ENCODE data around the gene PACSIN1.

Gene PACSIN1, protein sequence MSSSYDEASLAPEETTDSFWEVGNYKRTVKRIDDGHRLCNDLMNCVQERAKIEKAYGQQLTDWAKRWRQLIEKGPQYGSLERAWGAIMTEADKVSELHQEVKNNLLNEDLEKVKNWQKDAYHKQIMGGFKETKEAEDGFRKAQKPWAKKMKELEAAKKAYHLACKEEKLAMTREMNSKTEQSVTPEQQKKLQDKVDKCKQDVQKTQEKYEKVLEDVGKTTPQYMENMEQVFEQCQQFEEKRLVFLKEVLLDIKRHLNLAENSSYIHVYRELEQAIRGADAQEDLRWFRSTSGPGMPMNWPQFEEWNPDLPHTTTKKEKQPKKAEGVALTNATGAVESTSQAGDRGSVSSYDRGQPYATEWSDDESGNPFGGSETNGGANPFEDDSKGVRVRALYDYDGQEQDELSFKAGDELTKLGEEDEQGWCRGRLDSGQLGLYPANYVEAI

DNA sequence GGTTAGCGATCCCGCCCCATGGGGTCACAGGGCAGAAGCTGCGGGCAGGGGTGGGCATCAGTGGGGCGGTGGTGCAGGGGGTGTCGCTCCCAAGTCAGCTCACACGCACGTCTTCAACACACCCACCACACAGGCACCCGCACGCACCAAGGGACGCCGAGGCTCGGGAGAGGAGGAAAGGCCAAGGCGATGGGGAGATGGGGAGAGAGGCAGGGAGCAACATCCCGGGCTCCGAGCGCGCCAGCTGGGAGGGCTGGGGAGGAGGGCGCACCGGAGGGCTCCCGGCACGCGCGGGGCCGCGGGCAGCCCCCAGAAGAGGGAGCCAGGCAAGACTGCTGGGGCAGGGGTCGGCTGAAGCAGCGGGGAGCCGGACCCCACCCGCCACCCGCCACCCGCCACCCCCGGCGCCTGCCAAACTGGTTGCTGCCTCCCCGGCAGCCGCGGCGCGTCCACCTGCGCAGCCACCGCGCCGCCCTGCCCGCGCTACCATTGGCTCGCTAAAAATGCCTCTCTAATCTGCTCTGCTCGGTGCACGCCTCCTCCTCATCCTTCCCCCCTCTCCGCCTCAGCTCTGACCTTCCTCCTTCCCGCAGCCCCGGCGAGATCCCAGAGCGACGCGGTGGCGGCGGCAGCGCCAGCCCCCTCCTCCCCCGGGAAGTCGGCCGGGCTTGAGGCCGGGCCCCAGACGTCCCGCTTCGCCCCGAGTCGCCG, at the start of gene PACSIN1:
Gene PACSIN1, plus strand, starts transcription at position 546 of the 711 bp plus-strand sequence. CDS start 60,230 bp downstream, outside the sequence.
- TF ChIP-seq GATA3 (IDR thresholded peaks at IDR 0.05; ENCODE audit: low read depth, low read length) (no peak), GATA2 (IDR thresholded peaks at IDR 0.05; ENCODE audit: low read depth, low read length) (no peak)

DNA sequence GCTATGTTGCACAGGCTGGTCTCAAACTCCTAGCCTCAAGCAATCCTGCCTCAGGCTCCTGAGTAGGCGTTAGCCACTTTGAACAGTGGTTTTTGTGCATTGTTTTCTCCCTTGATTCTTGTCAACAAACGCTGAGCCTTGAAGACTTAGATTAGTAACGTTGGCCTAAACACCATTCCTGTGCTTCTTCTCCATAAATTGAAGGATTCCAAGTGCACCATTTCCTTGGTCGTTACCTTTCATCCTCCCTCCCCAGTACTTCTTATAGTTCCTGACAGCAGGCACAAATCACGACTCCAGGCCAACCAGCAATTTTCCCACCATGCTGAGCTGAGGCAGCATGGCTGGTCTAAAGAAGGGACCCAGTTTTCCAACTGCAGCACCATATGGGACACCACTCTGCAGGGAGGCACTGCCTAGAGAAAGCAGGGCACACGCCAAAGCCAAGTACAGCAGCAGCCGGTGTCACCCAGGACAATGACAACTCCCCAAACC, 49.0 kb upstream of the PACSIN1 start:
- TF ChIP-seq GATA3 (IDR thresholded peaks at IDR 0.05; ENCODE audit: low read depth, low read length), result no peak
- no peak for TF ChIP-seq GATA2 (IDR thresholded peaks at IDR 0.05; ENCODE audit: low read depth, low read length)

- TF ChIP-seq GATA2 (IDR thresholded peaks at IDR 0.05; ENCODE audit: low read depth, low read length), result no peak
- TF ChIP-seq GATA3 (IDR thresholded peaks at IDR 0.05; ENCODE audit: low read depth, low read length), result no peak
Measured at GRCh38 chr6:34418367-34418766, 47.5 kb upstream of the PACSIN1 start.

DNA sequence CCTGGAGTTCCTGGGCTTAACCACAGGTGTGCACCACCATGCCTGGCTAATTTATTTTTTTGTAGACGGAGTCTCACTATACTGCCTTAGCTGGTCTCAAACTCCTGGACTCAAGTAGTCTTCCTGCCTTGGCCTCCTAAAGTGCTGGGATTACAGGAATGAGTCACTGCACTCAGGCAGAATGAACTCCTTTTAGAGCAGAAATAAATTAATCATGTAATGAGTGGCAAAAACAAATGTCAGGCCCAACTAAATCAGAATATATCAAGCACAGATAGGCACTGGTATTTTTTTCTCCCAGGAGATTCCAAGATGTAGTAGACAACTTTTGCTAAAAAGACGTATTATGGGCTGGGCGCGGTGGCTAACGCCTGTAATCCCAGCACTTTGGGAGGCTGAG, 42.6 kb upstream of the PACSIN1 start:
- no peak for TF ChIP-seq GATA3 (IDR thresholded peaks at IDR 0.05; ENCODE audit: low read depth, low read length)
- no peak for TF ChIP-seq GATA2 (IDR thresholded peaks at IDR 0.05; ENCODE audit: low read depth, low read length)

DNA sequence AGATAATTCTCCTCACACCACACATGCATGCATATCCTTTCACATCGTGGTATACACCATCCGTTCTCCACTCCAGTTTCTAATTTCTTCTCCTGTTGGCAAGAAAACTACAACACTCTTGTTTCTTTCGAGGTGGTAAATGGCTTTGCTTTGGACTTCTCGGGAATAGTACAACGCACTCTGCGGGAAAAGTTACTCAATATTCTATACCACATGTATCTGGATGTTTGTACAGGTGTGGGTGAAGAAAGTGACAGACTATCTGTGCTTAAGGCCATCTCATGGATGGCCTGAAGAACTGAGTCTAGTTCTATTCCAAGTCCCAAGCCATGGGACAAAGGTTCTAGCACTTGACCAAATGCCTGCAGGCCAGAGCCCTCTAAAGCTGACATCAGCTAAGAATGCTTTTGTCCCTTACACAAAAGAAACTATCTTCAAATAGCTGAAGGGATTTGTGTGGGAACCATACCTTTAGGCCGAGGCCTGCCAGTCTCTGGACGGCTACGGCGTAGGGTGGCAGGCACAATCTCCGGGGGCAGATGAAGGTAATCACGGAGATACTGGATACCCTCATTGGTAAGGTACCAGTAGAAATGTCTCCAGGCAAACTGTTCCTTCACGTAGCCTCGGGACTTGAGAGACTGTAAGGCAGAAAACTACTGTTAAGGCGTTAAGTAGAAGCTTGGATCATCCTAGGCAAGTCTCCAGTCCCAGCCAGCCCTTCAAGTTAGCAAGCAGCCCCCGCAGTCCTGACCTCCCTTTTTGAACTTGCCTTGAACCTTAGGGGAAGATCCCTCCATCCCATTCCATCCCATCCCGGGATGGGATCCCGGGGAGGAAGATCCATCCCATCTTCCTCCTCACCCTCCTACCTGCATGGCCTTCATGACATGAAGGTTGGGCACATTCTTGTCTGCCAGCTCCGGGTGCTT, 41.4 kb upstream of the PACSIN1 start:
- no peak for TF ChIP-seq GATA2 (IDR thresholded peaks at IDR 0.05; ENCODE audit: low read depth, low read length)

- TF ChIP-seq GATA2 (IDR thresholded peaks at IDR 0.05; ENCODE audit: low read depth, low read length) (no peak), GATA3 (IDR thresholded peaks at IDR 0.05; ENCODE audit: low read depth, low read length) (no peak)
Measured at GRCh38 chr6:34425132-34425497, 40.8 kb upstream of the PACSIN1 start.

DNA sequence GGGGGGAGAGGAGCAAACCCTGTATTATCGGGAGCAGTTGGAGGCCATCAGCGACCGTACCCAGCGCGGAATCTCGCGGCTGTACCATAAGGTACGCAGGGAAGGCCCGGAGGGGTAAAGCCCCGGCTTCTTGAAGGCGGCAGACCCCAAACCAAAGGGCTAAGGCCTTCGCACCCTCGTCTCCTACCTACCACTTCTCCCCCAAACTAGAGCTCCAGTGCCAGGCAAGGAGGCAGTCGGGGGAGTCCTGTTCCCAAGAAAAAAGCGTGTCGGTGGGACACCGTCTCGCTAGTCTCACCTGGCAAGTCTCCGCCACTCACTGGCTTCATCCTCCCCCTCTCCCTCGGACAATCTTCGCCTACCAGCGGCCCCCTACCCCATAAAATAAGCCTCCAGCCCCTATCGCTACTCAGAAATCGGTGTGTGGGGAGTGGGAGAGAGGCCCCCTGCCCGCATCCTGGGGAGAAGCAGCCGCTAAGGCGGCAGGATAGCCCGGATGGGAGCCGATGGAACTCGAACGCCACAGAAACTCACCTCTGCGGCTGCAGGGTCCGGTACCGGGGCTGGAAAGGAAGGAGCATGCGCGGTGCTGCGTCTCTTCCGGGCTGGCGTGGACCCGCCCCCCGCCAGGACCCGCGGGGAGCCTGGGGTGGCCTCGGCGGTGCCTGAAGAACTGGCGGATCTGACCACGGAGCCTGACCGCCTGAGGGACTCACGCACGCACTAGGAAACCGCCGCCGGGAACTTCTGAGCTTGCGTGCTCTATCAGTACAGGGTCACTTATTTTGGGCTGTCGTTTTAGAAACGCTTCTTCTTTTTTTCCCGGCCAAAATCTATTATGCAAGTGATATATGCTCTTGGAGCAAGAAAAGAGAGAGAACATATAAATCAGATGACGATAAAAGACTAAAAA, 40.1 kb upstream of the PACSIN1 start, which contains the start of gene RPS10:
Gene RPS10, minus strand, starts transcription at position 572 of the 913 bp plus-strand sequence. CDS start 848 bp downstream, outside the sequence.
- TF ChIP-seq GATA3 (IDR thresholded peaks at IDR 0.05; ENCODE audit: low read depth, low read length), result no peak
- no peak for TF ChIP-seq GATA2 (IDR thresholded peaks at IDR 0.05; ENCODE audit: low read depth, low read length)

GRCh38 chr6:34435916-34436315, 30.0 kb upstream of the PACSIN1 start:
- TF ChIP-seq GATA2 (IDR thresholded peaks at IDR 0.05; ENCODE audit: low read depth, low read length) (no peak), GATA3 (IDR thresholded peaks at IDR 0.05; ENCODE audit: low read depth, low read length) (no peak)

DNA sequence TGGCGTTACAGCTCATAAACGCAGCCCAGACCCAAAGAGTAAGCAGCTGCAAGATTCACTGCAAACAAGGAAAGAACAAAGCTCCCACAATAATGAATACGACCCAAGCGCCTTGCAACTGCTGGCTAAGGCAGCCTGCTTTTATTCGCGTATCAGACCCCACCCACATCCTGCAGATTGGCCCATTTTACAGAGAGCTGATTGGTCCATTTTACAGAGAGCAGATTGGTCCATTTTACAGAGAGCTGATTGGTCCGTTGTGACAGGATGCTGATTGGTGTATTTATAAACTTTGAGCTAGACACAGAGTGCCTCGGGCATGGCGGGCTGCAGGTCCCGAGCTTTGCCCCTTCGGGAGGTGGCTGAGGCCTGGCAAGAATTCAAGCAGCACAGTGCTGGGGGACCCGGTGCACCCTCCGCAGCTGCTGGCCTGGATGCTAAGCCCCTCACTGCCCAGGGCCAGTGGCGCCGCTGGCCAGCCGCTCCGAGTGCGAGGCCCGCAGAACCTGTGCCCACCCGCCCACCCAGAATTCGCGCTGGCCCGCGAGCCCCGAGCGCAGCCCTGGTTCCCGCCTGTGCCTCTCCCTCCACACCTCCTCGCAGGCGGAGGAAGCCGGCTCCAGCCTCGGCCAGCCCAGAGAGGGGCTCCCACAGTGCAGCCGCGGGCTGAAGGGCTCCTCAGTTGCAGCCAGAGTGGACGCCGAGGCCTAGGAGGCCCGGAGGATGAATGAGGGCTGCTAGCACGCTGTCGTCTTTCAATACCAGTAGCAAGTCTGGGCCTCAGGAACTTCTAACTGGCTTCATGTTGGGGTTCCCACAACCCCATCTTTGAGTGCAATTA, 28.9 kb upstream of the PACSIN1 start:
- TF ChIP-seq GATA2 (IDR thresholded peaks at IDR 0.05; ENCODE audit: low read depth, low read length), result no peak
- TF ChIP-seq GATA3 (IDR thresholded peaks at IDR 0.05; ENCODE audit: low read depth, low read length), result no peak

- TF ChIP-seq GATA3 (IDR thresholded peaks at IDR 0.05; ENCODE audit: low read depth, low read length) (no peak), GATA2 (IDR thresholded peaks at IDR 0.05; ENCODE audit: low read depth, low read length) (no peak)
Measured at GRCh38 chr6:34437644-34437970, 28.3 kb upstream of the PACSIN1 start.

DNA sequence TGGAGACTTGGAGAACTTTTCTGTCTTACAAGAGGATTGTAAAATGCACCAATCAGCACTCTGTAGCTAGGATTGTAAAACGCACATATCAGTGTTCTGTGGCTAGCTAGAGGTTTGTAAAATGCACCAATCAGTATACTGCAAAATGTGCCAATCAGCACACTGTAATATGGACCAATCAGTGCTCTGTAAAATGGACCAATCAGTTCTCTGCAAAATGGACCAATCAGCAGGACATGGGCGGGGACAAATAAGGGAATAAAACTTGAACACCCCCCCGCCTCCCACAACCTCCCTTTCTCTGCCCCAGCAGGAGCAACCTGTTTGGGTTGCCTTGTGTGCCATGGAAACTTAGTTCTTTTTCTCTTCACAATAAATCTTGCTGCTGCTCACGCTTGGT, 27.2 kb upstream of the PACSIN1 start:
- TF ChIP-seq GATA2 (IDR thresholded peaks at IDR 0.05; ENCODE audit: low read depth, low read length) (no peak), GATA3 (IDR thresholded peaks at IDR 0.05; ENCODE audit: low read depth, low read length) (no peak)

DNA sequence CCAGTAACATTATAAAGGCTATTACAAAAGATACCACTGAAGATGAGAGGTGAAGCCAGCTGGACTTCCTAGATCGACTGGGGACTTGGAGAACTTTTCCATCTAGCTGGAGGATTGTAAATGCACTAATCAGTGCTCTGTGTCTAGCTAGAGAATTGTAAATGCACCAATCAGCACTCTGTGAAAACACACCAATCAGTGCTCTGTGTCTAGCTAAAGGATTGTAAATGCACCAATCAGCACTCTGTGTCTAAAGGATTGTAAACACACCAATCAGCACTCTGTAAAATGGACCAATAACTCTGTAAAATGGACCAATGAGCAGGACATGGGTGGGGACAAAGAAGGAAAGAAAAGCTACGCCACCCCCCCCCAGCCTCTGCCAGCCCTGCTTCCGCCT, 26.4 kb upstream of the PACSIN1 start:
- TF ChIP-seq GATA3 (IDR thresholded peaks at IDR 0.05; ENCODE audit: low read depth, low read length) (no peak), GATA2 (IDR thresholded peaks at IDR 0.05; ENCODE audit: low read depth, low read length) (no peak)

All from SH-SY5Y (cell line).